Caco-2 (cell line): Measurements from ENCODE around the gene BRICD5. TPM values are rescaled to one million over a fixed set of nuclear protein-coding genes. Genes with fewer than 3 reads are reported as not detected.

Source experiments
- BruUV-seq: library from RNA; stranded (reverse); fragments of 400-500 nt; replicated peaks from 2 replicates; lab custom pipeline; 2021; lab: Mats Ljungman, UMichigan
- CTCF ChIA-PET: fragments of 300-600 bp; sonication (Branson Sonifier 250); formaldehyde crosslinking; loops from one replicate; lab custom pipeline; 2022; ENCODE audit warnings: antibody characterized with exemption; lab: Charles Lee
- POLR2A ChIA-PET: fragments of 300-600 bp; sonication (Branson Sonifier 250); formaldehyde crosslinking; loops from one replicate; lab custom pipeline; 2022; ENCODE audit warnings: antibody characterized with exemption; lab: Charles Lee
- DNase-seq, 2 experiments: peaks; one replicate each; pipeline versions ENCODE4 v3.0.0 to v3.0.0-alpha.2; 2020 to 2022
- H3K27me3 ChIP-seq: replicated peaks from 2 replicates; pipeline ENCODE4 v1.6.0; 2011; ENCODE audit warnings: low read length; ENCODE audit not compliant: control insufficient read depth, insufficient read depth
- H3K36me3 ChIP-seq: 2 replicates; pipeline ENCODE4 v1.5.1; 2011; ENCODE audit warnings: low read length; ENCODE audit not compliant: control insufficient read depth, insufficient read depth
- H3K4me1 ChIP-seq: fragments of 250-450 bp; sonication (Bioruptor Pico); 2 replicates; pipeline ENCODE4 v1.5.1; 2020; ENCODE audit warnings: mild to moderate bottlenecking
- H3K4me3 ChIP-seq: 2 replicates; pipeline ENCODE4 v1.5.1; 2011; ENCODE audit warnings: low read depth, mild to moderate bottlenecking, control low read depth, low read length
- H3K9me3 ChIP-seq: fragments of 250-450 bp; sonication (Bioruptor Pico); 2 replicates; pipeline ENCODE4 v1.5.1; 2020; ENCODE audit warnings: mild to moderate bottlenecking, moderate library complexity
- H3K27ac Mint-ChIP-seq: one replicate; pipeline ENCODE4 v1.8.0; 2022; ENCODE audit warnings: mixed read lengths; ENCODE audit not compliant: unreplicated experiment
- H3K27me3 Mint-ChIP-seq: one replicate; pipeline ENCODE4 v1.8.0; 2022; ENCODE audit warnings: mixed read lengths; ENCODE audit not compliant: insufficient read depth, unreplicated experiment
- H3K36me3 Mint-ChIP-seq: one replicate; pipeline ENCODE4 v1.8.0; 2022; ENCODE audit warnings: mild to moderate bottlenecking, mixed read lengths; ENCODE audit not compliant: insufficient read depth, unreplicated experiment
- H3K4me1 Mint-ChIP-seq: one replicate; pipeline ENCODE4 v1.8.0; 2022; ENCODE audit warnings: low read depth, mixed read lengths; ENCODE audit not compliant: unreplicated experiment
- H3K4me3 Mint-ChIP-seq: one replicate; pipeline ENCODE4 v1.8.0; 2022; ENCODE audit warnings: mild to moderate bottlenecking, moderate library complexity, mixed read lengths; ENCODE audit not compliant: unreplicated experiment
- H3K9me3 Mint-ChIP-seq: one replicate; pipeline ENCODE4 v1.8.0; 2022; ENCODE audit warnings: mixed read lengths; ENCODE audit not compliant: unreplicated experiment
- CTCF ChIP-seq, 2 experiments: fragments of 200-600 bp in 1 of 2; IDR thresholded peaks; 1 replicate in 1 of 2; 2 replicates in 1 of 2; pipeline versions ENCODE4 v1.5.1 to v1.8.0; 2011 to 2022; ENCODE audit warnings: antibody characterized with exemption in 1 of 2, control low read depth in 1 of 2, inconsistent platforms in 1 of 2, low read depth in 1 of 2, low read length in 1 of 2, mild to moderate bottlenecking in 1 of 2, moderate library complexity in 1 of 2; ENCODE audit not compliant: insufficient read depth in 1 of 2, severe bottlenecking in 1 of 2, unreplicated experiment in 1 of 2
- intact Hi-C: fragments of 100-400 bp; cut with micrococcal nuclease; formaldehyde crosslinking; loops from one replicate; pipeline ENCODE4 v1.10.0; 2022; ENCODE audit not compliant: unreplicated experiment
- total RNA-seq: library from RNA; stranded (reverse); gene quantifications from 2 replicates; pipeline ENCODE4 v1.2.3, GENCODE V29; 2022

Gene BRICD5
- total RNA-seq, 1 experiment from 2014 or later: 10.0 TPM

GRCh38 chr16:2184962-2185361 is 25.7 kb downstream of the BRICD5 start:
- no peaks in the 10 kb centered on the region for H3K9me3 Mint-ChIP-seq
- no peak for TF ChIP-seq CTCF (IDR thresholded peaks at IDR 0.05; ENCODE audit: insufficient read depth in 1 of 2, low read depth in 1 of 2, low read length in 1 of 2, severe bottlenecking in 1 of 2, unreplicated experiment in 1 of 2)
- DNase-seq: no peak
- no peak overlapping the region for H3K27ac Mint-ChIP-seq
- no TSS peak for BruUV-seq
- no peaks in the 10 kb centered on the region for H3K4me1 ChIP-seq
- H3K4me3 ChIP-seq: no peak overlapping the region
- CTCF ChIA-PET: interaction anchor here (1.2 kb wide), 1 partner anchor 10 kb away, joined by 3 read pairs; no protein-coding TSS in a partner anchor
- POLR2A ChIA-PET: no interaction called here
- H3K36me3 Mint-ChIP-seq: peaks cover 14% of the 10 kb centered on the region
- no peaks in the 10 kb centered on the region for H3K36me3 ChIP-seq
- no peaks in the 10 kb centered on the region for H3K27me3 Mint-ChIP-seq
- H3K4me1 Mint-ChIP-seq: peaks cover 6% of the 10 kb centered on the region
- intact Hi-C loops: no loop called here
- H3K9me3 ChIP-seq: no peaks in the 10 kb centered on the region
- H3K4me3 Mint-ChIP-seq: no peak overlapping the region
- H3K27me3 ChIP-seq: no peaks in the 10 kb centered on the region

- TF ChIP-seq CTCF (IDR thresholded peaks at IDR 0.05; ENCODE audit: insufficient read depth in 1 of 2, low read depth in 1 of 2, low read length in 1 of 2, severe bottlenecking in 1 of 2, unreplicated experiment in 1 of 2): no peak
- no peaks in the 10 kb centered on the region for H3K27me3 Mint-ChIP-seq
- H3K27me3 ChIP-seq: no peaks in the 10 kb centered on the region
- BruUV-seq: no TSS peak
- peaks cover 6% of the 10 kb centered on the region for H3K4me1 Mint-ChIP-seq
- no peaks in the 10 kb centered on the region for H3K4me1 ChIP-seq
- DNase-seq: no peak
- no peaks in the 10 kb centered on the region for H3K9me3 Mint-ChIP-seq
- no peak overlapping the region for H3K4me3 Mint-ChIP-seq
- H3K36me3 ChIP-seq: no peaks in the 10 kb centered on the region
- intact Hi-C loops: no loop called here
- no peak overlapping the region for H3K4me3 ChIP-seq
- CTCF ChIA-PET: no interaction called here
- H3K27ac Mint-ChIP-seq: no peak overlapping the region
- H3K9me3 ChIP-seq: no peaks in the 10 kb centered on the region
- POLR2A ChIA-PET: no interaction called here
- H3K36me3 Mint-ChIP-seq: peaks cover 14% of the 10 kb centered on the region
Measured at GRCh38 chr16:2184346-2184745, 26.3 kb downstream of the BRICD5 start.

GRCh38 chr16:2183671-2184070 is 27.0 kb downstream of the BRICD5 start:
- Histone ChIP-seq H3K9me3 (no peaks in the 10 kb centered on the region), H3K27me3 (no peaks in the 10 kb centered on the region), H3K4me3 (no peak overlapping the region), H3K36me3 (no peaks in the 10 kb centered on the region), H3K4me1 (no peaks in the 10 kb centered on the region)
- H3K27me3 Mint-ChIP-seq: no peaks in the 10 kb centered on the region
- no peaks in the 10 kb centered on the region for H3K9me3 Mint-ChIP-seq
- peaks cover 14% of the 10 kb centered on the region for H3K36me3 Mint-ChIP-seq
- DNase-seq: no peak
- no peak for TF ChIP-seq CTCF (IDR thresholded peaks at IDR 0.05; ENCODE audit: insufficient read depth in 1 of 2, low read depth in 1 of 2, low read length in 1 of 2, severe bottlenecking in 1 of 2, unreplicated experiment in 1 of 2)
- POLR2A ChIA-PET: no interaction called here
- intact Hi-C loops: no loop called here
- H3K27ac Mint-ChIP-seq: no peak overlapping the region
- CTCF ChIA-PET: no interaction called here
- H3K4me3 Mint-ChIP-seq: no peak overlapping the region
- no TSS peak for BruUV-seq
- H3K4me1 Mint-ChIP-seq: peaks cover 6% of the 10 kb centered on the region
